HepG2 (cell line): Measurements from ENCODE around the gene SMIM1. TPM values are rescaled to one million over a fixed set of nuclear protein-coding genes. Genes with fewer than 3 reads are reported as not detected.

ENCODE experiments used
- ATF7 ChIP-seq, 2 experiments: fragments of 450-650 bp in 1 of 2; sonication (generic) in 1 of 2; formaldehyde crosslinking in 1 of 2; IDR thresholded peaks; 2 replicates each; pipeline versions ENCODE4 v1.4.0 to v1.6.1; 2016 to 2020; ENCODE audit warnings: antibody characterized with exemption in 1 of 2, mild to moderate bottlenecking in 1 of 2, missing genetic modification reagents in 1 of 2
- CAMTA2 ChIP-seq: sonication (generic); formaldehyde crosslinking; IDR thresholded peaks from 2 replicates; pipeline ENCODE4 v1.4.0; 2020; ENCODE audit warnings: mild to moderate bottlenecking, missing genetic modification reagents, borderline replicate concordance
- CENPT ChIP-seq: sonication (generic); formaldehyde crosslinking; IDR thresholded peaks from 2 replicates; pipeline ENCODE4 v1.8.0; 2022; ENCODE audit warnings: low read depth, mild to moderate bottlenecking, moderate library complexity, missing genetic modification reagents
- FOSL2 ChIP-seq: sonication (generic); formaldehyde crosslinking; IDR thresholded peaks from 2 replicates; pipeline ENCODE4 v1.4.0; 2020; ENCODE audit warnings: missing genetic modification reagents
- FOXO1 ChIP-seq: sonication (generic); formaldehyde crosslinking; IDR thresholded peaks from 2 replicates; pipeline ENCODE4 v1.4.0; 2020; ENCODE audit warnings: missing genetic modification reagents
- GATA4 ChIP-seq: sonication (generic); IDR thresholded peaks from 2 replicates; pipeline ENCODE4 v1.6.1; 2016; ENCODE audit warnings: antibody characterized with exemption, low read depth, borderline replicate concordance
- HNRNPL ChIP-seq: fragments of 200-400 bp; formaldehyde crosslinking; IDR thresholded peaks from 2 replicates; pipeline ENCODE4 v1.6.1; 2017; ENCODE audit warnings: mild to moderate bottlenecking, low read depth, low read length
- JARID2 ChIP-seq: sonication (generic); formaldehyde crosslinking; IDR thresholded peaks from 2 replicates; pipeline ENCODE4 v1.8.1; 2023; ENCODE audit warnings: missing genetic modification reagents, inconsistent platforms; ENCODE audit not compliant: insufficient replicate concordance
- MED8 ChIP-seq: sonication (generic); formaldehyde crosslinking; IDR thresholded peaks from 2 replicates; pipeline ENCODE4 v1.8.1; 2023; ENCODE audit warnings: mild to moderate bottlenecking, missing genetic modification reagents; ENCODE audit not compliant: insufficient replicate concordance
- MXD4 ChIP-seq: IDR thresholded peaks from 2 replicates; pipeline ENCODE4 v1.6.1; 2016; ENCODE audit warnings: mild to moderate bottlenecking, missing biosample characterization, missing genetic modification reagents
- NCOA1 ChIP-seq: sonication (generic); formaldehyde crosslinking; IDR thresholded peaks from 2 replicates; pipeline ENCODE4 v1.9.0; 2021; ENCODE audit warnings: missing genetic modification reagents
- NPAS2 ChIP-seq: sonication (generic); formaldehyde crosslinking; IDR thresholded peaks from 2 replicates; pipeline ENCODE4 v1.8.0; 2022; ENCODE audit warnings: mild to moderate bottlenecking, missing genetic modification reagents, borderline replicate concordance
- NR1H2 ChIP-seq: sonication (generic); formaldehyde crosslinking; IDR thresholded peaks from 2 replicates; pipeline ENCODE4 v1.8.1; 2022; ENCODE audit warnings: low read depth, missing genetic modification reagents, borderline replicate concordance
- NR2F2 ChIP-seq: IDR thresholded peaks from 2 replicates; pipeline ENCODE4 v1.6.1; 2012; ENCODE audit warnings: low read depth, inconsistent platforms, borderline replicate concordance
- POGZ ChIP-seq: sonication (generic); formaldehyde crosslinking; IDR thresholded peaks from 2 replicates; pipeline ENCODE4 v1.4.0; 2020; ENCODE audit warnings: mild to moderate bottlenecking, missing genetic modification reagents
- RAD21 ChIP-seq: fragments of 450-650 bp; formaldehyde crosslinking; IDR thresholded peaks from 2 replicates; pipeline ENCODE4 v1.5.0; 2020; ENCODE audit warnings: mild to moderate bottlenecking
- RBAK ChIP-seq: sonication (generic); formaldehyde crosslinking; IDR thresholded peaks from 2 replicates; pipeline ENCODE4 v1.5.1; 2020; ENCODE audit warnings: mild to moderate bottlenecking, missing genetic modification reagents
- REXO4 ChIP-seq: sonication (generic); formaldehyde crosslinking; IDR thresholded peaks from 2 replicates; pipeline ENCODE4 v1.8.0; 2022; ENCODE audit warnings: missing genetic modification reagents, mild to moderate bottlenecking, borderline replicate concordance
- SMC3 ChIP-seq: IDR thresholded peaks from 2 replicates; pipeline ENCODE4 v1.6.1; 2011; ENCODE audit warnings: low read length, improper control_type of control experiment
- SNAPC5 ChIP-seq: sonication (generic); formaldehyde crosslinking; IDR thresholded peaks from 2 replicates; pipeline ENCODE4 v1.8.1; 2023; ENCODE audit warnings: mild to moderate bottlenecking, missing genetic modification reagents, borderline replicate concordance
- SNRNP70 ChIP-seq: fragments of 200-400 bp; formaldehyde crosslinking; IDR thresholded peaks from 2 replicates; pipeline ENCODE4 v1.6.1; 2017; ENCODE audit warnings: mild to moderate bottlenecking, low read depth, low read length, moderate library complexity
- TEF ChIP-seq: sonication (generic); formaldehyde crosslinking; IDR thresholded peaks from 2 replicates; pipeline ENCODE4 v1.5.0; 2020; ENCODE audit warnings: missing genetic modification reagents
- U2AF1 ChIP-seq: fragments of 200-400 bp; formaldehyde crosslinking; optimal IDR thresholded peaks from 2 replicates; pipeline ENCODE3; 2017; ENCODE audit warnings: mild to moderate bottlenecking, low read depth, low read length
- ZFP36L1 ChIP-seq: sonication (generic); formaldehyde crosslinking; IDR thresholded peaks from 2 replicates; pipeline ENCODE4 v1.8.0; 2022; ENCODE audit warnings: mild to moderate bottlenecking, missing genetic modification reagents, moderate library complexity
- ZNF138 ChIP-seq: sonication (generic); formaldehyde crosslinking; IDR thresholded peaks from 2 replicates; pipeline ENCODE4 v1.5.0; 2020; ENCODE audit warnings: mild to moderate bottlenecking, low read depth, missing genetic modification reagents
- ZNF224 ChIP-seq: sonication (generic); formaldehyde crosslinking; IDR thresholded peaks from 2 replicates; pipeline ENCODE4 v1.5.0; 2020; ENCODE audit warnings: mild to moderate bottlenecking, missing genetic modification reagents
- ZNF232 ChIP-seq: sonication (generic); formaldehyde crosslinking; IDR thresholded peaks from 2 replicates; pipeline ENCODE4 v1.4.0; 2020; ENCODE audit warnings: missing genetic modification reagents, borderline replicate concordance
- ZNF296 ChIP-seq: sonication (generic); formaldehyde crosslinking; conservative IDR thresholded peaks from 2 replicates; pipeline ENCODE4 v1.5.0; 2020; ENCODE audit warnings: mild to moderate bottlenecking, missing genetic modification reagents
- ZNF496 ChIP-seq: sonication (generic); formaldehyde crosslinking; IDR thresholded peaks from 2 replicates; pipeline ENCODE4 v1.8.1; 2023; ENCODE audit warnings: mild to moderate bottlenecking, moderate library complexity, missing genetic modification reagents; ENCODE audit not compliant: insufficient replicate concordance
- ZNF678 ChIP-seq: sonication (generic); formaldehyde crosslinking; IDR thresholded peaks from 2 replicates; pipeline ENCODE4 v1.4.0; 2020; ENCODE audit warnings: mild to moderate bottlenecking, missing genetic modification reagents
- ZNF703 ChIP-seq: sonication (generic); formaldehyde crosslinking; IDR thresholded peaks from 2 replicates; pipeline ENCODE4 v1.5.1; 2020; ENCODE audit warnings: missing genetic modification reagents, mild to moderate bottlenecking, moderate library complexity, borderline replicate concordance
- polyA plus RNA-seq, 8 experiments: library from polyadenylated mRNA; depleted of rRNA in 3 of 8; stranded (reverse) in 7 of 8; unstranded in 1 of 8; fragments of >200 nt; fragmentation: Illumina TruSeq in 4 of 8; extraction: Trizol in 4 of 8; gene quantifications; 2 replicates each; pipeline versions ENCODE4 v1.2.1 to v1.2.3, GENCODE V29; 2011 to 2016; ENCODE audit warnings: low read depth in 4 of 8, missing spikeins in 1 of 8, mixed read lengths in 1 of 8; ENCODE audit not compliant: insufficient read depth in 1 of 8
- total RNA-seq, 5 experiments: library from RNA; depleted of rRNA; stranded (reverse); fragments of >200 nt; fragmentation: Illumina TruSeq; extraction: Trizol; gene quantifications; 2 replicates each; pipeline ENCODE4 v1.2.3, GENCODE V29; 2016; ENCODE audit warnings: low read depth in 1 of 5
- TF ChIP-seq, protein P1 (sequence below): sonication (generic); formaldehyde crosslinking; IDR thresholded peaks from 2 replicates; pipeline ENCODE4 v1.9.0; 2021; ENCODE audit warnings: missing genetic modification reagents, borderline replicate concordance

Gene SMIM1
- total and polyA plus RNA-seq, 2 of the 13 experiments (the other 11 are each of a cell fraction or from before 2014, with no cell fraction given): 12.4 to 56.3 TPM

DNA sequence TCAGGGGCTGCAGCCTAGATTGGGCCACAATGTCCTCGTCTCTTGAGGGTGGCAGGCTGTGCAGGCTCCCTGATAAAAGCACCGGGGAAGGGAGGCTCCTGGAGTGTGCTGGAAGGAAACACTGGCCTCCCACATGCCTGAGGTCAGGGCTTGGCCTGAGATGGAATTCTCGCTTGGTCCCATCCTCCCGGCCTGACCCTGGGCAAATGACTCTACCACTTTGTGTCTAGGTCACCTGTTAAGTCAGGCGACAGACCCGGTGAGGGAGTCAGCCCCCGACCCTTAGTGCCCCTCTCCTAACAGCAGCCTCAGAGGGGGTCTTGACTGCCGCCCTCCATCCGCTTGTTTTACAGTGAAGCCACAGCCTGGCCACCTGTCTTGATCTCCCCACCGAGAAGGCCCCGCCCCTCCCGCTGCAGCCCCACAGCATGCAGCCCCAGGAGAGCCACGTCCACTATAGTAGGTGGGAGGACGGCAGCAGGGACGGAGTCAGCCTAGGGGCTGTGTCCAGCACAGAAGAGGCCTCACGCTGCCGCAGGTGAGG, 2.5 kb downstream of the SMIM1 start (continued):
- TF ChIP-seq U2AF1 (peak; percentile 26), CENPT (CRISPR knock-in tag) (no peak), JARID2 (no peak), GATA4 (no peak), ZNF138 (CRISPR knock-in tag) (0 out of 2 replicates have a peak, but pooled peaks have one; percentile 32), ZNF296 (no peak; the same call in 1 of the 2 replicates), NCOA1 (CRISPR knock-in tag) (no peak), SNAPC5 (CRISPR knock-in tag) (no peak), RBAK (CRISPR knock-in tag) (no peak), SMC3 (no peak), POGZ (CRISPR knock-in tag) (no peak), SNRNP70 (no peak), HNRNPL (no peak), NPAS2 (CRISPR knock-in tag) (no peak), REXO4 (CRISPR knock-in tag) (no peak), ZFP36L1 (CRISPR knock-in tag) (no peak), NR2F2 (no peak), ZNF496 (CRISPR knock-in tag) (no peak), RAD21 (CRISPR knock-in tag) (no peak), ZNF703 (CRISPR knock-in tag) (no peak), TEF (CRISPR knock-in tag) (no peak), ZNF678 (CRISPR knock-in tag) (no peak), FOXO1 (CRISPR knock-in tag) (0 out of 2 replicates have a peak, but pooled peaks have one; percentile 16), ZNF232 (0 out of 2 replicates have a peak, but pooled peaks have one; percentile 7), CAMTA2 (CRISPR knock-in tag) (no peak), MXD4 (no peak), NR1H2 (peak; percentile 24; the same call in 1 of the 2 replicates), FOSL2 (CRISPR knock-in tag) (no peak), ATF7 (IDR thresholded peaks at IDR 0.05) (no peak), ATF7 (CRISPR knock-in tag; IDR thresholded peaks at IDR 0.05) (no peak), MED8 (no peak), ZNF224 (CRISPR knock-in tag) (no peak)
- TF ChIP-seq, protein P1, sequence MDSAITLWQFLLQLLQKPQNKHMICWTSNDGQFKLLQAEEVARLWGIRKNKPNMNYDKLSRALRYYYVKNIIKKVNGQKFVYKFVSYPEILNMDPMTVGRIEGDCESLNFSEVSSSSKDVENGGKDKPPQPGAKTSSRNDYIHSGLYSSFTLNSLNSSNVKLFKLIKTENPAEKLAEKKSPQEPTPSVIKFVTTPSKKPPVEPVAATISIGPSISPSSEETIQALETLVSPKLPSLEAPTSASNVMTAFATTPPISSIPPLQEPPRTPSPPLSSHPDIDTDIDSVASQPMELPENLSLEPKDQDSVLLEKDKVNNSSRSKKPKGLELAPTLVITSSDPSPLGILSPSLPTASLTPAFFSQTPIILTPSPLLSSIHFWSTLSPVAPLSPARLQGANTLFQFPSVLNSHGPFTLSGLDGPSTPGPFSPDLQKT: no peak
